GM10266 (cell line): ENCODE data around the gene RELL2.

Experiments used
- DNase-seq: peaks from one replicate; pipeline ENCODE4 v3.0.0; 2012; ENCODE audit errors: extremely low spot score
- TF ChIP-seq, protein P1 (sequence below): IDR thresholded peaks from 2 replicates; pipeline ENCODE4 v1.5.1; 2012; ENCODE audit warnings: mild to moderate bottlenecking, low read depth; ENCODE audit not compliant: control insufficient read depth, insufficient read depth; ENCODE audit errors: missing control alignments

Gene RELL2

DNA sequence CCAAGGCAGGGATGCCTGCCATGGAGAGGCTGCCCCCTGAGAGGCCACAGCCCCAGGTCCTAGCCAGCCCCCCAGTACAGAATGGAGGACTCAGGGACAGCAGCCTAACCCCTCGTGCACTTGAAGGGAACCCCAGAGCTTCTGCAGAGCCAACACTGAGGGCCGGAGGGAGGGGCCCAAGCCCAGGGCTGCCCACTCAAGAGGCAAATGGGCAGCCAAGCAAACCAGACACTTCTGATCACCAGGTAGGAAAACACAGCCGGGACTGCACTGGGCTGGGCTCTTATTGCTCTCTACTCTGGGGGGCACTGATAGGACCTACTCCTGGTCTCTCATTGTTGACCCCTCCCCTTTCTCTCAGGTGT lies 3.2 kb downstream of the RELL2 start:
- TF ChIP-seq, protein P1, sequence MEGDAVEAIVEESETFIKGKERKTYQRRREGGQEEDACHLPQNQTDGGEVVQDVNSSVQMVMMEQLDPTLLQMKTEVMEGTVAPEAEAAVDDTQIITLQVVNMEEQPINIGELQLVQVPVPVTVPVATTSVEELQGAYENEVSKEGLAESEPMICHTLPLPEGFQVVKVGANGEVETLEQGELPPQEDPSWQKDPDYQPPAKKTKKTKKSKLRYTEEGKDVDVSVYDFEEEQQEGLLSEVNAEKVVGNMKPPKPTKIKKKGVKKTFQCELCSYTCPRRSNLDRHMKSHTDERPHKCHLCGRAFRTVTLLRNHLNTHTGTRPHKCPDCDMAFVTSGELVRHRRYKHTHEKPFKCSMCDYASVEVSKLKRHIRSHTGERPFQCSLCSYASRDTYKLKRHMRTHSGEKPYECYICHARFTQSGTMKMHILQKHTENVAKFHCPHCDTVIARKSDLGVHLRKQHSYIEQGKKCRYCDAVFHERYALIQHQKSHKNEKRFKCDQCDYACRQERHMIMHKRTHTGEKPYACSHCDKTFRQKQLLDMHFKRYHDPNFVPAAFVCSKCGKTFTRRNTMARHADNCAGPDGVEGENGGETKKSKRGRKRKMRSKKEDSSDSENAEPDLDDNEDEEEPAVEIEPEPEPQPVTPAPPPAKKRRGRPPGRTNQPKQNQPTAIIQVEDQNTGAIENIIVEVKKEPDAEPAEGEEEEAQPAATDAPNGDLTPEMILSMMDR: no peak
- no peak for DNase-seq

DNA sequence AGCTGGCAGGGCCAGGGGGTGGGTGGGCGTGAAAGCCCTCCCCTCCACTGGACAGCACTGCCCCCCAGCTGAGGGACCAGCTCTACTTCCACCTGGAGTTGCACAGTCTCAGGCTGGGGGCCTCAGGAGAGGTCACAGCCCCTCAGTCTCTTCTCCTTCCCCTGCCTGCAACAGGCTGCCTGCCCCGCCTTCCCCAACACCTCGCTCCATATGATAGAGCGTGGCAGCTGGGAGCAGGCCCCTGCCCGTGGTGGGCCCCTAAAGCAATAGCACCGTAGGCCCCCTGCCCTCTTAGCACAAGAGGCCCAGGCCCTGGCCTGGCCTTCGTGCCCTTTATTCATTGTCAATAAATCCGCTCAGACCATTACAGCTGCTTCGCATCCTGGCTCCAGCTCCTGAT lies 3.9 kb downstream of the RELL2 start:
- TF ChIP-seq, protein P1: no peak
- no peak for DNase-seq

DNA sequence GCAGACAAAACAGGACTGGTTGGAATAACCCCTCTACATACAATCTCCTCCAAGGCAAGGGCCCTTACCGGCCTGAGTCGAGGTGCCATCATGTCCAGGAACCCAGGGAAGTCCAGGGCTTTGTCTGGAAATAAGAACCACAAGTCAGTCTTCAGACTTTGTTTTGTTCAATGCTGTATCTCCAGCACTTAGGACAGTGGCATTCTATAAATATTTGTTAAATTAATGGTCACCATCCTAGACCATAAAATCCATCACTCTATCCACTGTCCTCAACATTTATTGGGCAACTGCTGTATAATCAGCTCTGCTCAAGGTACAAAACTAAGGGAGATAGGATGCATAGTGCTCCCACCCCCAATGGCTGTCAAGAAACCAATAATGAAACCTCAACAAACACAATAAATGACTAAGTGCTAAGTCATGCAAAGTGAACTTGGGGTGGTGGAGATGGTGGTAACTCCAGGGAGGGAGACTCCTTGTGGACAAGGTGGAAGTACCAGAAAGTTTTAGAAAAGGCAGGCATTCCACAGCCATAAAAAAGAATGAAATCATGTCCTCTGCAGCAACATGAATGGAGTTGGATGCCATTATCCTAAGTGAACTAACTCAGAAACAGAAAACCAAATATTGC lies 5.0 kb downstream of the RELL2 start:
- TF ChIP-seq, protein P1: no peak
- DNase-seq: peak; percentile 58

DNA sequence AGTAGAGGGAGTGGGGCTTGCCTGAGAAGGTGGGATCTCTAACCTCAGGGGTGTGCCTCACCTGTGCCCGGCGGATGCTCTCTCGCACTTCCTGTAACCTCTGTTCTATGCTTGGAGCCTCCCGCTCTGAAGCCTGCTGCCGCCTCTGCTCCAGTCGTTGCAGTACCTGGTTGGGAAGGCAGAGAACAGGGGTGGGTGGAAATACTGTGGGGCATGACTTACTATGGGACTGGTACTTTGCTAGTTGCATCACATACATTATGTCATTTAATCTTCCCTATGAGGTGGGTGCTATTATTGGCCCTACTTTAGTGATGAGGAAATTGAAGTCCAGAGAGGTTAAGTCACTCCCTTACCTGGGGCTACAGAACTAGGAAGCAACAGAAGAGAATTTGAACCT lies 9.2 kb downstream of the RELL2 start:
- DNase-seq: no peak
- TF ChIP-seq, protein P1: no peak

DNA sequence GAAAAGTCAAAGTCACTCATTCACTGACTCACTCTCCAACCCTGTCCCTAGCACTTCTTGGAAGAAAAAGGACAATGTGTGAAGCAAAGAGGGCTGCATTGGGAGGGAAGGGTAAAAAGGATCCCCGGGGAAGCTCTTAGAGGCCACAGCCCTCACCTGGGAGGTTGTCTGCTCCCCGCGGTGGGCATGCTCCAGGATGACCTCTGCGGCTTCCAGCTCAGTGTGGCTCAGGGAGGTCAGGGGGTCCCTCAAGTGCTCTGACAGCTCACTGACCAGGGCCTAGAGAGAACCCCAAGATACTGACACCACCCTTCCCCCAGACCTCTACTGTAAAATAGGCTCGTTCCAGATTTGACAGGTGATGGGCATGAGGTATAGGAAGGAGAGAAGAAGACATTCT lies 10.4 kb downstream of the RELL2 start:
- DNase-seq: no peak
- TF ChIP-seq, protein P1: no peak

DNA sequence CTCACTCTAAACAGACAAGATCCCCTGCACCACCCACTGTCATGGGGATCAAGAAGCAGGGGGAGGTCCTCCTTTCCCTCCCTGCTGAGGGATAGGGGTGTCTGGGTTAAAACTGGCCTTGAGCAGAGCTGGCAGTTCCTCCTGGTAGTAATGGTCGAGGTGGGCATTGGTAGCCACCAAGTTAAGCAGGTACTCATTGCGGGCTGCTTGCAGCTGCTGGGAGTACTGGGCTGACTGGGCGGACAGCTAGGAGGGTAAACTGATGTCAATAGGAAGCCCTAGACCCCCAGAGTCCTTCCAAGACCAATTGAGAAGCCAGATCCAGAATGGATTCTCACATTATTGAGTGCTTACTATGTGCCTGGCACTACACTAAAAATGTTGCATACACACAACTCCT lies 11.1 kb downstream of the RELL2 start:
- no peak for DNase-seq

DNA sequence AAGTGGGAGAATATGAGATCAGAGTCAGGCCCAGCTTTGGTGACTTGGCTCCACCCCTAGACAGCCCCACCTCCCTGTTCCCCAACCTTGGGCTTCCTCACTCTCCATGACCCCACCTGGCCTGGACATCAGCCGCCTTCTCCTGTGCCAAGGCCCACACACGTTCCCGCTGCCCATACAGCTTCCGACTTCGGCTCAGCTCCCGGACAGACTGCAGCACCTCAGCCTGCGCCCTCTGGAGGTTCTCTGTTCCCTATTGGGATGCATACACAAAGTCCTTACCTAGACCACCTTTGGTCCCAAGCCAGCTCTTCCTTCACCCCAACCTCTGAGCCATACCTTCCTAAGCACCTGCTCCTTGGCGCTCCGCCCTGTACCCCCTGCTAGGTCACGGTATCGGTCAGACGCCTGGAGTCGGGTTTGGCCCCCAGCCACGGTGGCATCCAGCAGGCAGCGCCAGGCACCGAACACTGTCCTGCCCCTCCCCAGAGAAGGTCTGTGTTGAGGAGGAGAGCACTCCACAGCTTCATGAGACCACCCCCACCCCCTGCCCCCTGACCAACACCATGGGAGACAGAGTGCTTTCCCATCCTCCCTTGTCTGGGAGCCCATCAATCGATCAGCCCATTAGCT lies 12.4 kb downstream of the RELL2 start:
- TF ChIP-seq, protein P1: no peak
- DNase-seq: no peak

More for the DNA sequence above, 11.1 kb downstream of the RELL2 start:
- TF ChIP-seq, protein P1: no peak
